Fibroblast of skin of left quadriceps (primary cell): ENCODE data around the gene ST6GAL1.
"Not testable (repeated sequence)": the region's sequence is repeated elsewhere in the genome, so short reads cannot be mapped to it uniquely, and the experiment has no call there.

ENCODE experiments used
- DNase-seq, 2 experiments: peaks; one replicate each; pipeline ENCODE4 v3.0.0-alpha.2; 2013; ENCODE audit warnings: low read depth in 2 of 2

Gene ST6GAL1

DNA sequence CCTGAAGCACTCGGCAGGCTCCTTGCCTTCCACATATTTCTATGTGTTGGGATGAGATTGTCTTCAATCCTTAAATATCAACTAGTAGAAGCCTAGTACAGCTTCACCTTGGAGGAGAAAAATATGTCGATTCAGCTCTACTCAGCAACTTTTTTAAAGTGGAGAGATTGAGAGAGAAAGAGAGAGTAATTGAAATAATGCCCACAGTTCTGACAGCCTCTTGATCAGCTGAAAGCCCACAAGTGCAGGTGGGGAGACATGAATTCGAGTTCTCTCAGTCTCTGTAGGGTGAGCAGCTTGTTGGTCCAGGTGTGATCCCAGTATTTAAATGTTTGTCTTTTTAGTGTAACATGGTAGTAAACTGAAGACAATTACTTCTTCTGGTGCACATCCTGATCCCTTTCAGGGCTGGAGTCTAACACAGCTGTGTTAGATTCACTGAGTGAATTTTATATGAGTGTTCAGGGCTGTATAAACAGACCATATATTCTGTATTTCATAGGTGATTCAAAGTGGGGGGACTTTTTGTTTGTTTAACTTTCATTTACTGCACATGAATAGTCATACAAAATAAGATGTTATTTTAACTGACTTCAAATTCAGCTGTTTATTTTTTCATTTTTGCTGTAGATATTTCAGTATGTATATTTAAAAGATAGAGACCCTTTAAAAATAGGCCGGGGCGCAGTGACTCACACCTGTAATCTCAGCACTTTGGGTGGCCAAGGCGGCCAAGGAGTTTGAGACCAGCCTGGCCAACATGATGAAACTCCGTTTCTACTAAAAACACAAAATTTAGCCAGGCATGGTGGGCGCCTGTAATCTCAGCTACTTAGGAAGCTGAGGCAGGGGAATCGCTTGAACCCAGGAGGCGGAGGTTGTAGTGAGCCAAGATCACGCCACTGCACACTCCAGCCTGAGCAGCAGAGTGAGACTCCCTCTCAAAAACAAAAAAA lies 64.0 kb downstream of the ST6GAL1 start:
- DNase-seq, result no peak

DNA sequence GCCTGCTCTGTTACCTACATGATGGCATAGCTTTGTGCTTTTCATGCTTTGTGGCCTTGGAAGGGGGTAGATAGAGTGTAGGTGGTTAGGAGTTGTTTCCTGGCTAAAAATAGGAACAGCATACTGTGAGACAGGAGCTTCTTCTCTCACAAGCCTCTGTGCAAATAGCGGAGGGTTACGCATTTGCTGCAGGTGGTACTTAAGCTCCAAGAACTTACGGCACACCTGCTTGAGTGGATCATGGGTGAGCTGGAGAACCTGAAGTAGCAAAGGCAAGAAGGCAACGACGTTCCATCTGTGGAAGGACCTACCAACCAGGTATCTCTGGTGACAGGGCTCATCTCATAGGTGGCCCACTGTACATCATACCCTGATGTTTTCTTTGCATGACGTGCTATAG lies 66.0 kb downstream of the ST6GAL1 start:
- no peak for DNase-seq

DNA sequence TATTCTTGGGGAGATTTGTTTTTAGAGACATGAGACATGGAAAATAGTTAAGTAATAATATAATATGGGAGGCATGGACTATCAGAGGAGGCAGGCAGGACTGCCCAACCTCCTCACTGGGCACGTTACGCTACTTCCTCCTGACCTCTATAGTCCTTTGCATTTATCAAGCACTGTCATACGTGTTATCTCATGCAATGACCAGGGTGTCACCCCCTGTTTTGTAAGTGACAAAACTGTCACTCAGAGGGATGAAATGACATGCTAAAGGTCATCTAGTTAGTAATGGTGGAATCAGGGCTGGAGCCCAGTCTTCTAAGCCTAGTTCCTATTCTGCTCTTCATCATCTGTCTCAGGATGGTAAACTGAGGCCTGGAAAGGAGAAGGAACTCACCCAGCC lies 66.7 kb downstream of the ST6GAL1 start:
- DNase-seq, result no peak

DNA sequence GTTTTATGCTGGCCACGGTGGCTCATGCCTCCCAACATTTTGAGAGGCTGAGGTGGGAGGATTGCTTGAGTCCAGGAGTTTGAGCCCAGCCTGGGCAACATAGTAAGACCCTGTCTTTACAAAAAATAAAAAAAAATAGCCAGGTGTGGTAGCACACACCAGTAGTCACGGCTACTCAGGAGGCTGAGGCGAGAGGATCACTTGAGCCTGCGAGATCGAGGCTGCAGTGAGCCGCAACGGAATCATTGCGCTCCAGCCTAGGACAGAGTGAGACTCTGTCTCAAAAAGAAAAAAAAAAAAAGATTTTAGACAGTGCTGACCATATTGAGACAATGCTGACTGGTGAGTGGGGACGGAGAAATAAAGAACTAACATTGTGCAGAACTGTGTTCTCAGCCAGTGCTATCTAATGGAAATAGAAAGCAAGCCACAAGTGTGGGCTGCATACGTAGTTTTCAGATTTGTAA lies 67.2 kb downstream of the ST6GAL1 start:
- no peak for DNase-seq

DNA sequence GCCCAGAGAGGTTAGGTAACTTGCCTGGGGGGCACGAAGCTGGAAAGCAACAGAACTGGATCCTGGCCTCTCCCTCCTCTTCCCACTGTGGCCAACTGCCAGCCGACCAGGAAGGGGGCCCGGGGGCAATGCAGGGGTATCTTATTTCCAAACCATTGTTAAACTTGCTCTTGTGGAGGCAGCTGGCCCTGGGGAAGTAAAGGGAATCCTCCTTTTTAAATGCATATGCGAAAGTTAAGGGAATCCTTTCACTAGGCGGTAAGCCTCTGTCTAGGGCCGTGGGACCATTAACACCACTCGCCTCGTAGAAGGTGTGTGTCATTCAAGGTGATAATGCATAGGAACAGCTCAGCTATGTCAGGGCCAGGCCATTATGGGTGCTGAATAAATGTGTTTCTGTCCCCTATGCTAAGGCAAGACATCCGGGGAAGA lies 68.6 kb downstream of the ST6GAL1 start:
- no peak for DNase-seq

DNA sequence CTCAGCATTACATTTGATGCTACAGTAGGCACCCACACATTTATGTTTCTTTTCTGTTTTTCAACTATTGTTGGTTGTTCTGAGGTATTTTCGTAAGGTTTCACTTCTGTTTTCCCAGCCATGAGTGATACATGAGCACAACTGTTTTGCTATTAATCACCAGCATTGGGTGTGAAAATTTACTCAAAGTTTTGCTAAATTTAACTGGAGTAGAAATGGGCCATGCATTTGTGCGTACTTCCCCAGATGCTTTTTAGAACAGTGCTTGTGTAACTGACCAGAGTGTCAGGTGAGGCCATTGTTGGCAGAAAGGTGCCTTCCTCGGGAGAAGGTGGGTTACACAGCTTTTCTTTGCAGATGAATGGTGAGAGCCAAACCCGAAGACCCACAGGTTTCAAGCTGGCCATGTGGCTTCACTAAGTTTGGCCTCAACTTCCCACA lies 70.4 kb downstream of the ST6GAL1 start:
- no peak for DNase-seq

DNA sequence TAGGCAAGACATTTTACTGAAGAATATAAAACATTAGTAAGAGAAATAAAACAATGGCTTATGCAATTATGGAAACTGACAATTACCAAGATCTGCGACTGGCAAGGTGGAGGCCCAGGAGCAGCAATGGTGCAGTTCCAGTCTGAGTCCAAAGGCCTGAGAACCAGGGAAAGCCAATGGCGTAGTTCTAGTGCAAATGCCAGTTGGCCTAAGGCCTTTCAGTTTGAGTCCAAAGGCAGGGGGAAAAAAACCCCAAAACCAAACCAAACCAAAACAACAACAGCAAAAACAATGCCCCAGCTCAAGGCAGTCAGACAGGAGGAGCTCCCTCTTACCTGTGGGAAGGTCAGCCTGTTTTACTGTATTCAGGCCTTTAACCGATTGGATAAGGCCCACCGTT lies 72.6 kb downstream of the ST6GAL1 start:
- no peak for DNase-seq

DNA sequence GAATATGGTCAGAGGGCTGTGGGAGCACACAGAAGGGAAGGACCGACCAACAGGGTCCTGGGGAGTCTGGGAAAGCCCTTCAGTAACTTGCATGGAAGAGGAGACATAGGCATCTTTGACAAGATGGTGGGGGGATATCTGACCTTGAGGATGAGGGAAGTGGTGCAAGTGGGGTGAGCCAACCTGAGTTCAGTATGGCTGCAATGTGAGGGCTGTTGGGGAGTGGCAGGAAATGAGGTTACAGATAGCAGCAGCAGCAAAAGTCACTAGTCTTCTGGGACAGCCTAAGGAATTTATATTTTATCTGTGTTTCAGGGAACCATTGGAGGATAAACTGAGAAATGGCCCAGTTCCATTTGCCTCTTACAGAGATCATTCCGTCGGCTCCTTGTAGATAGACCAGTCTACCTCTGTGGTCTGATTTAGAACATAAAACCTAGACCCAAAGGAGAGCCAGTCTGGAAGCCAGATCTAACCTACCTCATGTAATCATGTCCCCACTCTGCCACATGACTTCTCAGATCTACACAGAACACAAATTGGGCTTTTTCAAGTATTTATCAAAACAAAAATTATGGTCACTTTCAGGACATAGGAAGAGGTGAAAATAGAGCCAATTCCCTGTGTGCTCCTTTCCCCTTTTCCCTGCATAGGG lies 75.6 kb downstream of the ST6GAL1 start:
- no peak for DNase-seq

DNA sequence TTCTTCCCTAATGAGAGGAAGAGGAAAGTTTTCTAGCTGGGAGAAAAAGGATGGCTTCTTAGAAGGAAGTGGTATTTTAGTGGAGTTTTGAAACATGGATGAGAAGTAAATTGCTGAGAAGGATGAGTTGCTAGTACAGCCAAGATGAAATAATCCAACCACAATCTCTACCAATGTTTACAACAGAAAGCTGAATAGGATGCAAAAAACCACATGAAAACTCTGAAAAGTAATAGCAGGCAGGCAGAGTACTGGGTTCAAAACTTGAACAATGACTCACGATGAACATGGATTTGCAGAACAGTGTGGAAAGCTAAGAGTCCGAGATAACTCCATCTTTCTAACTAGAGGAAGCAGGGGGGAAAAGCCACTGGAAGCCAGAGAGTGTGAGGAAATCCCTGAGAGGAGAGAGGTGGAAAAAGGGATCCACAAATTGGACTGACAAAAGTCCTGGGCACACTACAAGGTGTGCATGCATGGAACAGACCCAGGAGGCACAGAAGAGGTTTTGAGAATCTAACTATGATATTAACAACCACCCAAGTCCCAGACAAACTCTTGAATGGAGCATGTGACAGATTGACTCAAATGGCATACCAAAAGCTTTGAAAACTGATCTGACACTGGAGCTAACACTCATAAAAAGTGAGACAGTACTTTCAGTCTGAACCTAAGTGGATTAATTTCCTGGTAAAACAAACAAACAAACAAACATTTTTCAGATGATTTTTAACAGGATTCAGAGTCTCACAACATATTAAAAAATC lies 76.7 kb downstream of the ST6GAL1 start:
- no peak for DNase-seq

DNA sequence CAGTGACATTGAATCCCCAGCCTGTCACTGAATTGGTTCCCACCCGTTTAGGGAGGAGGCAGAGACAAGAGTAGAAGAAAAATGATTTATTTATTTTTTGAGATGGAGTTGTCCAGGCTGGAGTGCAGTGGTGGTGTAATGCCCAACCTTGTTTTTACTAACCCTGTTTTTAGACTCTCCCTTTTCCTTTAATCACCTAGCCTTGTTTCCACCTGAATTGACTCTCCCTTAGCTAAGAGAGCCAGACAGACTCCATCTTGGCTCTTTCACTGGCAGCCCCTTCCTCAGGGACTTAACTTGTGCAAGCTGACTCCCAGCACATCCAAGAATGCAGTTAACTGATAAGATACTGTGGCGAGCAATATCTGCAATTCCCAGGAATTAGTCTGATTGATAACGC lies 80.1 kb downstream of the ST6GAL1 start:
- not testable (repeated sequence) for DNase-seq

DNA sequence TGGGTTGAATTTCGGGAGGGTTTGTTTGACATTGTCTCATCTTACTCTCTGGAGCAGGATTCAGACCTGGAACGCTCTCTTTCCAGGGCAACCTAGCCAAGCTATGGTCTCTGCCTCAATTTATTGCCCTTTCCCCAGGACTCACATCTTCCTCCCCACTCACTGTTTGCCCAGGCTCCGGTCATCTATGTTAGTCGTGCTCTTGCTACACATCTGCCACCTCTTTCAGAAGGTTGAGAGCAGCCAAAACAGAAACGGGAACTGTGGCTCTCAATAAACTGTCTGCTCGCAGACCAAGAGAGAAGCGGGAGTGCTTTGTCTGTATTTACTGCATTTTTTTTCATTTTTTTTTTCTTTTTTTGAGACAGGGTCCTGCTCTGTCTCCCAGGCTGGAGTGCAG lies 81.6 kb downstream of the ST6GAL1 start:
- no peak for DNase-seq

DNA sequence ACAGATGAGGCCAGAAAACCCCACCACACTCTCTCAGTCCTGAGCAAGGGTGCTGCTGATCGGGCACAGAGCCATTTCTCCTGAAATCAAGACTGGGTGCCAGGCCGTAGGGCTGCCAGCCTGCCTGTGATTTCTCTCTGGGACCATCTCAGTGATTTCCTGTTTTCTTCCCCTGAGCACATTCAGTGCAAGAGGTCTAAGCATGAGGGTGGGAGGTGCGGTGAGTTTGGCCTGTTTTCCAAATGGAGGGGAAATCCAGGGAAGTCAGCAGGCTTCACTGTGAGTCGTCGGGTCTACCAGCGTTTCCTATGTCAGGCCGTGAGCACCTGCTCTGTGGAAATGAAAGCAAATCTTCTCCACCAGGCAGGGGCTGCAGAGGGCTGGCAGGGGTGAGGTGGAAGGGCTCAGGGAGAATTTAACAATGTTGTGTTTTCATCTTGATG lies 82.3 kb downstream of the ST6GAL1 start:
- DNase-seq, result no peak

DNA sequence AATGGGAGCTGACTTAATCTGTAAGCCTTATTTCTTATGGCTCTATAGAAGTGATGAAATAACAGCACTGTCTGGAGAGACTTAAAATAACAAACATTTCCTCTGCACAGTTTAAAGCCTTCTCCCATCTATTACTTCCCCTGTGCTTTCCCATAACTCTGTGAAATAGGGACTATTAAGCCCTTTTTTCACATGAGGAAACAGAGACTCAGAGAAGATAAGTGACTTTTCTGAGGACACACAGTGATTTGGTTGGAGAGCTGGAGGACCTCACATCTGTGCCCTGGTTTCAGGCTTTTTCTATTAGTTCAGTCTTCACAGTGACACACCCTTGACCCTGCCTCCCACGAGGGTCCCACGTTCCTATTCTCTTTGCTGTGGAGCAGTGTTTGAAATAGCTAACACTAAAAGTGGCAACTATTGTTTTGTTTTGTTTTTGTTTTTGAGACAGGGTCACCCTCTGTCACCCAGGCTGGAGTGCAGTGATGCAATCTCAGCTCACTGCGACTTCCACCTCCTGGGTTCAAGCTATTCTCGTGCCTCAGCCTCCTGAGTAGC lies 82.9 kb downstream of the ST6GAL1 start:
- no peak for DNase-seq

DNA sequence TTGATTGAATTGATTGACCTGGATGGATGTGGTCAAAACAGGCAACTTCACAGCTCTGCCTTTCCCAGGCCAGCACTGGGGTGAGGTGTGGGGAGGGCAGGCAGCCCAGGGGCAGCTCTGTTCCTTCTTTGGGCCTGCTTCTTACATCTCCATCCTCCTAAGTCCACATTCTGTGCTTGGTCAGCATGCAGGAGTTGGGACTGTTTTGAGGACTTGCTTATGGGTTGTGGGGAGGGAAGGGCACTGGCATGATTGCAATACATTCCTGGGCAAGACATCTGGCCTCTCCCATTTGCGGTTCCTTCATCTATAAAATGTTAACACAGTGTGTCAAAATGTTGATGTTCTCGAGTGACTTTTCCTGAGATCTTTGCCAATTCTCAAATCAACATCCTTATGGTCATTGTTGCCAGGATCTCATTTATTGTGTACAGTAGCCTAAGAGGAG lies 84.1 kb downstream of the ST6GAL1 start:
- no peak for DNase-seq

DNA sequence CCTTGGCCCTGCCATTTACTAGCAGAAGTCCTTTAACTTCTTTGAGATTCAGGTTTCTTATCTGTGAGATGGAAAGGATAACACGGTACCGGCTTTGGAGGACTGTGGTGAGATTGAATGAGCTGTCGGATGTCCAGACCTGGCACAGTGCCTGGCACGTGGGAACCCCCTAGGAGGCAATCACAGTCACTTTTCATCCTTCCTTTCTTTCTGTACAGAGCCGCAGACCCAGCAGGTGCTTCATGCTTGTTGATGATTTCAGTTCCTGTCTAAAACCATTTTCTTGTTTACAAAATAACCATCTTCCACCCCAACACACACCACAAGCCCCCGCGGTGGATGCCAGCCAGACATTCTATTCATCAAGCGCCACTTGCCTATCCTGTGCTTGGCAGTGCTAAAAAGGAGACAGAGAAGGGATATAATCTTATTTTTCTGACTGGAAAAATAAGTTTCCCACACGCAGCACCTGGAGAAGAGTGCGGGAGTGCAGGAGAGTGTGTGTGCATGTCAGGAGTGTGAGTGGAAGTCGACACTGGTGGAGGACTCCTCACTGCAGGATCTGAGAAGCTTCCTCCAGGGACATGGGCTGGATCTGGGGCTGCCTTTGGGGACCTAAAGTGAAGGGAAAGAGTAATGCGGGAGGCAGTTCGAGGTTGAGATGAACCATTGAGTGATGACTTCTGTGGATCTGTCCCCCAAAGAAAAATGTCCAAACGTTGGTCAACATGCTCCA lies 85.7 kb downstream of the ST6GAL1 start:
- no peak for DNase-seq

DNA sequence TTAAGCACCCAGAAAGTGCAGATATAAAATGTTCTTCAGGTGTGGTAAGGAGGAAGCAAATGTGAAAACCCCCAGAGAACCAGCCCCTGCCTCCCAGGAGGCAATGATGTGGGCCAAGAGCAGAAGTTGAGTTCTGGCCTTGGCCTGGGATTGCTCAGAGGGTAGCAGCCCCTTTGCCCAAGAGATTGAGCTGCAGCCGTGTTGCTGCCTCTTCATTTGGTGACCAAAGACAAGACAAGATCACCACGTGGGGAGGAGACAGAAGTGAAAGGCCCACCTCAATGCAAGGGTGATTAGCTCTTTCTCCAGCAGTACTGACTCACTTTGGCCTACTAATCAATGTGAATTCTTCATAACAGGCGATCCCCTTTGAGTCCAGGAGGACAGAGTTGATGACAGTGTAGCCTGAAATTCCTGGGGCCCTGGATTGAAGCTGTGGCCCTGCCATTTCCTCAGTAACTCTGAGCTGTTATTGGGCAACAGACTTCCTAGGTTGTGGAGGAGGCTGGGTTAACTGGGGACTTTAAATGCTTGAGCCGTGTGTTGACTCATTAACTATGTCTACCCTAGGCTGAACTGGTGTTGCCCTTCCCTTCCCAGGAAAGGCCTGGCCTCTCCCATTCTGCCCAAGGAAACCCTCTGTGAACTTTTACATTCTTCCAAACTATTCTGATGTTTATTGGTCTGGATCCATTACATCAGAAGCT lies 86.5 kb downstream of the ST6GAL1 start:
- DNase-seq, result no peak

DNA sequence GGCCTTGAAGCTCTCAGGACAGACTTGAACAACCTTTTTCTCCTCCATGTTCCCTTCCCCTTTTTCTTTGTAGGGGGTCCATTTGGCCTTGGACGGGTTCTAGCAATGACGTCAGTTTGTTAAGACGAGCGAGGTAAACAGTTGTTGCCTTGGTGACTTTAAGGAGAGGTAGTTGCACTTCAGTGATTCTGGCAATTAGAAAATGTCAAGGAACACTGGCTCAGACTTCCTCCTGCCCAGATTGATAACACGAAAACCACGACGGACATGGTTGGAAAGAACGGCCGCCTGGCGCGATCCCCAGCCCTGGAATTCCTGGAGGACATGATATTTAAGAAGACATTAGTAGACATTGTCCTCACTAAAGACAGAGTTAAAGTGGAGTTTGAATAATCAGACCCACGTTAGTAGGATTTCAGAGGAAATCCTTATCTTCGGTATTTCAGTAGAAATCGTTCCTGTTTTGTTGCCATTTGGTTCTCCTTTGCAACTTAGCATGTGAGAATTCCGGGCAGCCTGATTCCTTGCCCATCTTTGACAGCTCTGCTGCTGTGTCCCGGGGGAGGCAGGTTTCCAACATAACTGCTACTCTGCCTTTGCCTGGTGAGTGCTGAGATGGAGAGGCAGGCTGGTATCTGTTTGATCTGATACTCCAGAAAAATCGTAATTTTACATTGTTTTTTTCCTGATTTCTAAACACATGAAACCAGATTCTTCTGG lies 87.3 kb downstream of the ST6GAL1 start:
- no peak for DNase-seq

DNA sequence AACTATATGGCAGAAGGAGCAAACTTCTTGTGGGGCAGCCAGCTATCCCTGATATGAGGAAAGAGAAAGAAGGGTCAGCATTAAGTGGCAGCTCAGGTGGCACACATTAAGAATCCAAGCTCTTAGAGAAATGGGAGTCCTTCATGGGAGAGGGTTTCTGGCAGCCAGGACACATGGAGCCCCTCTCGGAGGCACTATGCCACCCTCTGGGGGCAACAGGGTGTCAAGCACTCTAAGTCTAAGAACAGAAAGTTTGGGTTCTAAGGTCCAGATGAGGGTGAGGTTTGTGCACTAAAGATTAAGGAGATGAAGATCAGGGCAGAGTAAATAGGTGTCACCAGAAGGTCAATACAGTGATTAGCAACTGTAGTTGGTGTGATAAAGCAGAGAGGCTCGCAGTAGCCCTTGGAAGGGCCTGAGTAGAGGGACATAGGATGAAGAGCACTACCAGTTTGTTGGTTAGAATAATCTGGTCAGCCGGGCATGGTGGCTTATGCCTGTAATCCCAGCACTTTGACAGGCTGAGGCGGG lies 89.3 kb downstream of the ST6GAL1 start:
- no peak for DNase-seq

DNA sequence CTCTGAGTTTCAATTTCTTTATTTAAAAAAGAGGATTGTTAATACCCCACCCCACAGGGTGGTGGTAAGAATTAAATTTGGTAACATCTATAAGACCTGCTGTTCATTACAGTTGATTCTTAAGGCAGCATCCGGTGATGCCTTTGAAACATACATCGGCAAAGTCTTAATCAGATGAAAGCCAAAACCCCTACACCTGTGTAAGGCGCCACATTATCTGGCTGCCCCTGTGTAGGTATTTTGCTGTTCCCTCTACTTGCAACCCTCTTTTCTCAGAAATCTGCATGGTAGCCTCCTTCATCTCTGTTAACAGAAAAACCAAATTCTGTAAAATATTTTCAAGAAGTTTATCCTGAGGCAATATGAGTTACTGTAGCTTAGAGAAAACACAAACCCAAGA lies 90.0 kb downstream of the ST6GAL1 start:
- no peak for DNase-seq
